GM18520 (cell line): ENCODE data around the gene GIPC2.
"Not testable (repeated sequence)": the region's sequence is repeated elsewhere in the genome, so short reads cannot be mapped to it uniquely, and the experiment has no call there.

Source experiments
- ATAC-seq: cut with Tn5 transposase; IDR thresholded peaks from one replicate; pipeline ENCODE4 v1.9.1; 2021; ENCODE audit not compliant: unreplicated experiment

GIPC2 gene

GRCh38 chr1:78045926-78046778, at the start of gene GIPC2:
TSS of gene GIPC2 (plus strand) at chr1:78045966. CDS start at chr1:78046095, 129 bp downstream.
- no peak for ATAC-seq

DNA sequence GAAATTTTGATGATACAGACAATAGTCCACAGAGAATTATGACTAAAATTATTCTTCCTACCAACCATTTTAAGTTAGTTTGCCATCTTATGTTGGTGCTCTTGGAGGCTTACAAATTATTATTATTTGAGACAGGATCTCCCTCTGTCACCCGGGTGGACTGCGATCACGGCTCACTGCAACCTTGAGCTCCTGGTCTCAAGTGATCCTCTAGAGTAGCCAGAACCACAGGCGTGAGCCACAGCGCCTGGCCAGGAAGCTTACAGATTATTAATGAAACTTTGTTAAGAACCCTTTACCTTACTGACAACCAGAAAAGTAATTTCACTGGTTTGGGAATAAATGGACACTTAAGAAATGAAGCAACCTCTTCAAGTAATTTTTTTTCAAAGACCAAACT, 49.0 kb upstream of the GIPC2 start:
- no peak for ATAC-seq

GRCh38 chr1:78000536-78000935, 45.2 kb upstream of the GIPC2 start:
- ATAC-seq, result not testable (repeated sequence)

DNA sequence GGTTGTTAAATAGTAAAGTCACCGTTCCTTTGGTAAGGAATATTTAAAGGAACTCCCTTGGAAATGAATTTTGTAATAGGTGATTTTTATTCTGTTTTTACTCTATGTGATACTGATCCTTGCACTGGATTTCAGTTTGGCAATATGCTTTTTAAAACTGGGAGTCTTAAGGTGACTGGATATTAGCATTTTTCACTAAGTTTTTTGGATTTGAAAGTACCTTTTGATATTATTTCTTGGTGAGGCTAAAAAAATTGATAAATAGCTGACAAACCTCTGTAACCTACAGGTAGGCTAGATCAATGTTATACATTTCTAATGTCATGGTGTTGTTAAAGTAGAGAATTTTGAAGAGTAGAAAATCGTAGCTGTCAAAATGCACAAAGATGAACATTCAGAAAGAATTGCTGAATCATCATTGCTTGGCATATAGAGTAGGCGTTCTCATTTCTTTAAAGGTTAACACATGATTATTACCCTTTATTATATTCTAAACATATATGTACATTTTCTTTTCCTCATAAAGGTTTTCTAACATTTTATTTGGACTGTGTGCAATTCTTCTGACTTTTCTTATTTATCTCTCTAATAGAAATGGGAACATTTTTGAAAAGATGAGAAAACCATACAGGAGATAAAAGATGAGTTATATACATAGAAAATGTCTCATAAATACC, 42.6 kb upstream of the GIPC2 start:
- ATAC-seq, result no peak

GRCh38 chr1:78003882-78004718, 41.7 kb upstream of the GIPC2 start:
- peak; percentile 24 for ATAC-seq

GRCh38 chr1:78004719-78005447, 40.9 kb upstream of the GIPC2 start, which contains the start of gene DNAJB4:
TSS of gene DNAJB4 (plus strand) at chr1:78004939. CDS start at chr1:78005111, 172 bp downstream.
- peak; percentile 97 for ATAC-seq

- no peak for ATAC-seq
These were observed 40.4 kb upstream of the GIPC2 start for GRCh38 chr1:78005448-78005722.

DNA sequence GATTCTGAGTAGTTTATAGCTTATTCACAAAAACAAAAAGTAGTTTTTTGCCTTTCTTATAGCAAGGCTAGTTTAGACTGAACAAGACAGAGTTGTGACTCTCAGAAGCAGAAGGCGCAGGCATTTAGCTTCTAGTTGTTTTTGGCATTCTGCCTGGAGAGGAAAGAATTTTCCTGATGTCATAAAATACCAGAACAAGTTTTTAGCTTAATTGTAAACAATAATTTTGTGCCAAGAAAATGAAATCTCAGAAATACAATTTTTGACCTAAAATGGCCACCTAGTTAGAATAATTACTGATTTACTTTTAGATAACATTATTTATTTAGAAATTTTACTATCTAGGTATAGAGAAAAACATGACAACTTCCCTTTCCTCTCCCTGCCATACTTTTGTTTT, 40.0 kb upstream of the GIPC2 start:
- ATAC-seq, result no peak

DNA sequence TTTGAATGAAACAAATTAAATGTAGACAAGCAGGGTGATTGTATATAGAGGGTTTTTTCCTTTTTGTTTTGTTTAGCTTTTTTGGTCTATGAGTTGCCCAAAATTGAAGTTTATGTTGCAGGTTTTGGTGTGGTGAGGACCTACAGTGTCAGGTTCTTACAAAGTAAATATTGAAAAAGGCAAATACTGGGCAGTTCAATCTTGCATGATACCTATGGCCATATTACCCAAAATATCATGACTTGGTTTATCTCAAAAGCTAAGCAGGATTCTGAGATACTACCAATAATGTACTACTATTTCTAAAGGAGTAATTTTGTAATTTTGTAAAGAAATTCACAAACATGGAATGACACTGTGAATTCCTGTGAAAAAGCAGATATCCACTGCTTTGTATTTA, 39.2 kb upstream of the GIPC2 start:
- ATAC-seq, result no peak

GRCh38 chr1:78007677-78008341, 38.0 kb upstream of the GIPC2 start:
- ATAC-seq, result no peak

DNA sequence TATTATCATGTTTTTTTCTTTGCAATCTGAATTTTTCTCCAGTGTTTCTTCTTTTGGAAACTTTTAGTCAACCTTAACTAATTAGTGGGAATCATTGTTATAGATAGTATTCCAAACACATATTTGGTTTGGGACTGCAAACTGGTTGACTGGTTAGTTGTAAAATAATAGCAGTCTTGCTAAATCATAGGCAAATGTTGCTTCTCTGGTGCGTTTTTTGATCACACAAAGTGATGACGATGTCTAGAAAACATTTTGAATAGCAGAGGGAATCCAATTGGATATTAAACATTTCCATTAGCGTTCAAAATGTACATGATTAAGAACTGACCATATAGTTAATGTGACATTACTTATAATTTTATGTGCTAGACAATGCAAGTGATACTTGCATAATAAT, 36.5 kb upstream of the GIPC2 start:
- ATAC-seq, result no peak

- ATAC-seq, result no peak
These were observed 35.9 kb upstream of the GIPC2 start for GRCh38 chr1:78009836-78010235.

DNA sequence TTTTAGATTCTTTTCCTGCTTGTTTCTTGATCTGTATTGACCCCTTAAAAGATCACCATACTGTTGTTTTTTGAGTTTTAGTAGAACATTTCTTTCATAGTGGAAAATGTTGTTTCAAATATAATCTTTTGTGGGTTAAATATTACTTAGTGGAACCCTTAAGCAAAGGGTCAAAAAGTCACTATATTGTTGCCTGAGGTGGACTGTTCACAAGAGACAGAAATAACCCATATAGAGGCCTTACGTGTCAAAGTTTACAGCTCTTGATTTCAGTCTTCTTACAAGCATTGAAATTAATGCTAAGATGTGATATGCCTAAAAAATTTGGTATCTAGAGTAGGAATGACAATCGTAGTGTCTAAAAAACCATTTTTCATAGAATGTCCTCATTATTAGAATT, 34.7 kb upstream of the GIPC2 start:
- no peak for ATAC-seq

GRCh38 chr1:78015148-78015547, 30.6 kb upstream of the GIPC2 start:
- ATAC-seq, result no peak

- ATAC-seq, result no peak
These were observed 26.7 kb upstream of the GIPC2 start for GRCh38 chr1:78019024-78019423.

GRCh38 chr1:78021134-78021533, 24.6 kb upstream of the GIPC2 start:
- ATAC-seq, result not testable (repeated sequence)

- no peak for ATAC-seq
These were observed 16.0 kb upstream of the GIPC2 start for GRCh38 chr1:78029793-78030192.

- no peak for ATAC-seq
These were observed 12.6 kb upstream of the GIPC2 start for GRCh38 chr1:78032996-78033796.

DNA sequence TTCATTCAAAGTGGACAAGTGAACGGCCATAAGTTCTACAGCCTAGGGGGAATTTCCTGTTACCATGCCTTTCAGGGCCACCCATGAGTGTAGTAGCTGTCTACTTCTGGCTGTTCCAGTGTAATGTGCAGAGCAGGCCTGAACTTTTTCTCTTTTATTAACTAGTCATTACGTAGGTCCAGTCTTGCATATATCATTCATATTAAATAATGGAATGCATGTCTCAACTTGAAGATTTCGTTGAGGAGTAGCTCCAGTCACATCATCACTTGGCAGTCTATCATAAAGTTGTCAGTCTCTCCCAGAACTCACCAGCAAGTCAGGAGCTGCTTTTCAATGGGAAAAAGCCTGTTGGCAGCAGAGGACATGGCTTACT, 12.0 kb upstream of the GIPC2 start:
- no peak for ATAC-seq

DNA sequence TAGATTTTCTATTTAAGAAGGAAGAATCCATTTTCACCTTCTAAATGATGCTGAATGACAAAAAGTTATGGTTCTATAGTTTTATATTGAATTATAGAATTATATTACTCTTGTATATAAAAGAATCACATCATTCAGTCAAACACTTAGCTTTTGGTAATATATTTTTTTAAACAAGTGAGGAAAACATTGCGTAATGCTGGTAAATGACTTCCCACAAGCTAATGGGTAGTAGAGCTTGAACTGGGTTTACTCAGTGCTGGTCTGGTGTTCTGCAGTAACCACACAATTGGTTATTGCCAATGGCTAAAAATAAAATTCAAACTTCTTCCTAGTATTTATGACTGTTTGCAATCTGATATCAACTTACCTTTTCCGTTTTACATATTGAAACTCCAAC, 10.6 kb upstream of the GIPC2 start:
- ATAC-seq, result no peak
